ENCODE data around the gene C11orf68. TPM values are rescaled to one million over a fixed set of nuclear protein-coding genes. Genes with fewer than 3 reads are reported as not detected.

The C11orf68 gene
- total and polyA plus RNA-seq, 2 donors (not counting 1 experiment from before 2014, with no cell fraction given): 34.9 to 50.6 TPM

DNA sequence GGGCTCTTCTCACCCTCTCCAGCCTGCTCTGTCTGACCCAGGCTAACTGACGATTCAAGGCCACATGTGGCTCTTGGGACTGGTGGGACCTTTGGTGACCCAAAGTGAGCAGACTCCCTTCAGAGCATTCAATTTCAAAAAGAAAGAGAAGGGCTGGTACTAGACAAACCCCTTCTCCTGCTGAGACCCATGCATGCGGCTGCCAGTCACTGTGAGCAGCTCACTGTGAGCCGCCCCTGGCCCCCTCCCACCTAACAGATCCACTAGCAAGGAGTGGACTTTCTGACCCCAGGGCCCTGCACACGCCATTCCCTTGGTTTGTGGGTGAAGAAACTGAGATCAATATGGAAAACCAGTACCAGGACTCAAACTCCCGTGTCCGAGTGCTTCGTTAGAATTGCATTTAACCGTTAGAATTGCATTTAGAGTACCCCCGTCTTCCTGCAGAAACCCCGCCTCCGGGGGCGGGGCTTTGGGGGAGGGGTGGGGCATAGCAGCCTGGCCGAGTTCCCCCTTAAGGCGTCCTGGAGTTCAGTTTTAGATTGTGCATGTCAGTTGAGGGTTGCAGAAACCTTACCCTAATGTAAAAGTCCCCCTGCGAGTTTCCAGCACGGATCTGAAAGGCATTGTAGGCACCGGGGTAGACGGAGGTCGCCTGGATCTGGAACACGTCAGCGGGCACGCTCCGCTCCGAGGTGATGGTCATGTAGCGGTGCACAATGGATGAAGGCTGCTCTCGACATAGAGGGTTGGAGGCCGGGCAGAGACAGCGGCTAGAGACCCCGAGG, 51.4 kb downstream of the C11orf68 start:
- Histone ChIP-seq H3K9ac (ENCODE audit: low read length) (no peak overlapping the region), H3K27me3 (replicated peaks in 1 of 4; ENCODE audit: control extremely low read depth in 1 of 4, control insufficient read depth in 3 of 4, insufficient read depth in 4 of 4, low read length in 3 of 4) (no peaks in the 10 kb centered on the region), H3K4me3 (ENCODE audit: control extremely low read depth in 1 of 5, extremely low read depth in 1 of 5, insufficient read depth in 1 of 5, low read depth in 2 of 5, low read length in 4 of 5) (no peak overlapping the region), H4K20me1 (ENCODE audit: control insufficient read depth, insufficient read depth, low read length, poor library complexity, severe bottlenecking) (peaks cover 24% of the 10 kb centered on the region), H3K4me1 (ENCODE audit: control insufficient read depth in 2 of 2, insufficient read depth in 2 of 2, low read length in 2 of 2) (peaks cover 7 to 14% of the 10 kb centered on the region in 2 donors), H3K36me3 (replicated peaks in 1 of 2; ENCODE audit: control extremely low read depth in 1 of 2, control insufficient read depth in 1 of 2, extremely low read depth in 1 of 2, insufficient read depth in 2 of 2, low read length in 1 of 2) (peaks cover 0 to 40% of the 10 kb centered on the region in 2 experiments), H3K27ac (ENCODE audit: low read length in 2 of 2) (no peak overlapping the region), H3K79me2 (ENCODE audit: control insufficient read depth, insufficient read depth, low read length) (peaks cover 11% of the 10 kb centered on the region), H2AFZ (ENCODE audit: insufficient read depth, low read depth, low read length, poor library complexity, severe bottlenecking) (no peak overlapping the region), H3K4me2 (replicated peaks; ENCODE audit: low read depth, low read length, poor library complexity, severe bottlenecking) (no peak overlapping the region), H3K9me3 (ENCODE audit: control extremely low read depth in 1 of 3, control insufficient read depth in 2 of 3, insufficient read depth in 1 of 3, low read length in 2 of 3) (no peaks in the 10 kb centered on the region)
- peaks cover 20% of the 10 kb centered on the region for H3K4me1 Mint-ChIP-seq
- DNase-seq: no peak
- POLR2A ChIA-PET: interaction anchor here (0.6 kb wide), 1 partner anchor 768 kb away, joined by 4 read pairs; no protein-coding TSS in a partner anchor
- intact Hi-C loops (cut with micrococcal nuclease): no loop called here
- CTCF ChIA-PET: interaction anchor here (1.3 to 7.0 kb wide), 2 partner anchors 15 to 20 kb away, joined by 6 to 65 read pairs; partner anchors contain the start of genes CCDC85B and FIBP
- no peak overlapping the region for H3K27ac Mint-ChIP-seq
- WGBS (ENCODE audit: insufficient coverage): 89% methylated on average over 17 of the region's 29 CpGs
- H3K9me3 Mint-ChIP-seq (ENCODE audit: insufficient read depth): no peaks in the 10 kb centered on the region
- H3K4me3 Mint-ChIP-seq: no peak overlapping the region
- ATAC-seq (ENCODE audit: low read depth): no peak
- H3K27me3 Mint-ChIP-seq: no peaks in the 10 kb centered on the region
- TF ChIP-seq EZH2 (IDR thresholded peaks at IDR 0.05; ENCODE audit: borderline replicate concordance, insufficient read depth, low read depth, low read length, poor library complexity, severe bottlenecking): no peak
- TF ChIP-seq, protein P1, sequence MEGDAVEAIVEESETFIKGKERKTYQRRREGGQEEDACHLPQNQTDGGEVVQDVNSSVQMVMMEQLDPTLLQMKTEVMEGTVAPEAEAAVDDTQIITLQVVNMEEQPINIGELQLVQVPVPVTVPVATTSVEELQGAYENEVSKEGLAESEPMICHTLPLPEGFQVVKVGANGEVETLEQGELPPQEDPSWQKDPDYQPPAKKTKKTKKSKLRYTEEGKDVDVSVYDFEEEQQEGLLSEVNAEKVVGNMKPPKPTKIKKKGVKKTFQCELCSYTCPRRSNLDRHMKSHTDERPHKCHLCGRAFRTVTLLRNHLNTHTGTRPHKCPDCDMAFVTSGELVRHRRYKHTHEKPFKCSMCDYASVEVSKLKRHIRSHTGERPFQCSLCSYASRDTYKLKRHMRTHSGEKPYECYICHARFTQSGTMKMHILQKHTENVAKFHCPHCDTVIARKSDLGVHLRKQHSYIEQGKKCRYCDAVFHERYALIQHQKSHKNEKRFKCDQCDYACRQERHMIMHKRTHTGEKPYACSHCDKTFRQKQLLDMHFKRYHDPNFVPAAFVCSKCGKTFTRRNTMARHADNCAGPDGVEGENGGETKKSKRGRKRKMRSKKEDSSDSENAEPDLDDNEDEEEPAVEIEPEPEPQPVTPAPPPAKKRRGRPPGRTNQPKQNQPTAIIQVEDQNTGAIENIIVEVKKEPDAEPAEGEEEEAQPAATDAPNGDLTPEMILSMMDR (IDR thresholded peaks at IDR 0.05): no peak

Other genes starting within 250 kb of the C11orf68 start
- 134 and 142 TPM in 2 replicates for gene KAT5, start 206.8 kb downstream of the C11orf68 start, total RNA-seq
- 84.6 and 131 TPM in 2 replicates for gene KAT5, start 206.8 kb downstream of the C11orf68 start, polyA plus RNA-seq
- gene RNASEH2C, start 198.3 kb downstream of the C11orf68 start, total RNA-seq: 75.3 and 81.6 TPM in 2 replicates
- gene RNASEH2C, start 198.3 kb downstream of the C11orf68 start, polyA plus RNA-seq: 71.6 and 95.0 TPM in 2 replicates
- 25.2 and 26.3 TPM in 2 replicates for gene AP5B1, start 138.1 kb downstream of the C11orf68 start, total RNA-seq
- 9.4 and 9.6 TPM in 2 replicates for gene AP5B1, start 138.1 kb downstream of the C11orf68 start, polyA plus RNA-seq
- 0.15 and 0.17 TPM in 2 replicates for gene OVOL1, start 132.0 kb downstream of the C11orf68 start, total RNA-seq
- 0.09 and 0.66 TPM in 2 replicates for gene OVOL1, start 132.0 kb downstream of the C11orf68 start, polyA plus RNA-seq
- 0.34 and 0.57 TPM in 2 replicates for gene SNX32, start 85.1 kb downstream of the C11orf68 start, total RNA-seq
- 0.89 and 8.8 TPM in 2 replicates for gene SNX32, start 85.1 kb downstream of the C11orf68 start, polyA plus RNA-seq
- 439 and 455 TPM in 2 replicates for gene CFL1, start 60.9 kb downstream of the C11orf68 start, total RNA-seq
- 530 and 990 TPM in 2 replicates for gene CFL1, start 60.9 kb downstream of the C11orf68 start, polyA plus RNA-seq
- 71.1 and 74.5 TPM in 2 replicates for gene MUS81, start 58.6 kb downstream of the C11orf68 start, total RNA-seq
- gene MUS81, start 58.6 kb downstream of the C11orf68 start, polyA plus RNA-seq: 134 and 135 TPM in 2 replicates
- gene EFEMP2, start 46.3 kb downstream of the C11orf68 start, total RNA-seq: 9.5 and 11.7 TPM in 2 replicates
- gene EFEMP2, start 46.3 kb downstream of the C11orf68 start, polyA plus RNA-seq: 13.3 and 14.7 TPM in 2 replicates
- gene CTSW, start 39.2 kb downstream of the C11orf68 start, total RNA-seq: 0.84 and 1.3 TPM in 2 replicates
- gene CTSW, start 39.2 kb downstream of the C11orf68 start, polyA plus RNA-seq: 4.6 and 5.4 TPM in 2 replicates
- 59.8 and 63.4 TPM in 2 replicates for gene FIBP, start 30.6 kb downstream of the C11orf68 start, total RNA-seq
- 94.9 and 128 TPM in 2 replicates for gene FIBP, start 30.6 kb downstream of the C11orf68 start, polyA plus RNA-seq
- 16.8 and 18.2 TPM in 2 replicates for gene CCDC85B, start 28.4 kb downstream of the C11orf68 start, total RNA-seq
- 21.8 and 39.5 TPM in 2 replicates for gene CCDC85B, start 28.4 kb downstream of the C11orf68 start, polyA plus RNA-seq
- gene FOSL1, start 18.7 kb downstream of the C11orf68 start, total RNA-seq: not detected in 2 replicates
- 2.3 and 4.8 TPM in 2 replicates for gene FOSL1, start 18.7 kb downstream of the C11orf68 start, polyA plus RNA-seq
- gene DRAP1, start 364 bp upstream of the C11orf68 start, total RNA-seq: 62.9 and 71.7 TPM in 2 replicates
- gene DRAP1, start 364 bp upstream of the C11orf68 start, polyA plus RNA-seq: 83.9 and 90.2 TPM in 2 replicates
- gene TSGA10IP, start 26.4 kb upstream of the C11orf68 start, total RNA-seq: not detected in 2 replicates
- not detected in 2 replicates for gene TSGA10IP, start 26.4 kb upstream of the C11orf68 start, polyA plus RNA-seq
- 97.4 and 102 TPM in 2 replicates for gene SART1, start 42.7 kb upstream of the C11orf68 start, total RNA-seq
- 57.1 and 74.5 TPM in 2 replicates for gene SART1, start 42.7 kb upstream of the C11orf68 start, polyA plus RNA-seq
- 61.0 and 65.2 TPM in 2 replicates for gene EIF1AD, start 83.1 kb upstream of the C11orf68 start, total RNA-seq
- 56.9 and 100 TPM in 2 replicates for gene EIF1AD, start 83.1 kb upstream of the C11orf68 start, polyA plus RNA-seq
- 99.3 and 99.5 TPM in 2 replicates for gene BANF1, start 83.4 kb upstream of the C11orf68 start, total RNA-seq
- 74.3 and 75.7 TPM in 2 replicates for gene BANF1, start 83.4 kb upstream of the C11orf68 start, polyA plus RNA-seq
- gene CST6, start 92.9 kb upstream of the C11orf68 start, total RNA-seq: not detected in 2 replicates
- not detected in 2 replicates for gene CST6, start 92.9 kb upstream of the C11orf68 start, polyA plus RNA-seq
- not detected in 2 replicates for gene CATSPER1, start 107.4 kb upstream of the C11orf68 start, total RNA-seq
- not detected in 2 replicates for gene CATSPER1, start 107.4 kb upstream of the C11orf68 start, polyA plus RNA-seq
- gene GAL3ST3, start 130.1 kb upstream of the C11orf68 start, total RNA-seq: not detected in 2 replicates
- gene GAL3ST3, start 130.1 kb upstream of the C11orf68 start, polyA plus RNA-seq: not detected in 2 replicates
- gene SF3B2, start 133.3 kb upstream of the C11orf68 start, total RNA-seq: 205 and 214 TPM in 2 replicates
- 123 and 139 TPM in 2 replicates for gene SF3B2, start 133.3 kb upstream of the C11orf68 start, polyA plus RNA-seq
- gene PACS1, start 151.2 kb upstream of the C11orf68 start, total RNA-seq: 303 and 325 TPM in 2 replicates
- gene PACS1, start 151.2 kb upstream of the C11orf68 start, polyA plus RNA-seq: 121 and 131 TPM in 2 replicates